WTC11 (cell line): Measurements from ENCODE around the gene TCEAL3. TPM values are rescaled to one million over a fixed set of nuclear protein-coding genes. Genes with fewer than 3 reads are reported as not detected.
"Not testable (repeated sequence)": the region's sequence is repeated elsewhere in the genome, so short reads cannot be mapped to it uniquely, and the experiment has no call there.

Source experiments
- ATAC-seq: fragments of 200-7000 bp; cut with Tn5 transposase; 2 replicates; pipeline ENCODE4 v1.10.0; 2021; ENCODE audit warnings: mild to moderate bottlenecking, moderate library complexity
- CTCF ChIA-PET: fragments of 300-600 bp; sonication (Branson Sonifier 250); formaldehyde crosslinking; loops from one replicate; lab custom pipeline; 2021; ENCODE audit warnings: antibody characterized with exemption; lab: Charles Lee
- POLR2A ChIA-PET: fragments of 350-600 bp; sonication (Branson Sonifier 250); formaldehyde crosslinking; loops from one replicate; lab custom pipeline; 2021; ENCODE audit warnings: antibody characterized with exemption; lab: Charles Lee
- DNase-seq: peaks from one replicate; pipeline ENCODE4 v3.0.0; 2021; ENCODE audit warnings: low spot score
- H3K27ac Mint-ChIP-seq: 2 replicates; pipeline ENCODE4 v1.8.0; 2021; ENCODE audit warnings: mixed read lengths
- H3K27me3 Mint-ChIP-seq: 2 replicates; pipeline ENCODE4 v1.8.0; 2021; ENCODE audit warnings: low read depth, mild to moderate bottlenecking, moderate library complexity, mixed read lengths
- H3K36me3 Mint-ChIP-seq: 2 replicates; pipeline ENCODE4 v1.8.0; 2021; ENCODE audit warnings: mixed read lengths
- H3K4me1 Mint-ChIP-seq: 2 replicates; pipeline ENCODE4 v1.8.0; 2022; ENCODE audit warnings: mixed read lengths
- H3K4me3 Mint-ChIP-seq: 2 replicates; pipeline ENCODE4 v1.8.0; 2021; ENCODE audit warnings: mild to moderate bottlenecking, moderate library complexity, mixed read lengths
- H3K9me3 Mint-ChIP-seq: 2 replicates; pipeline ENCODE4 v1.8.0; 2021; ENCODE audit warnings: mixed read lengths
- AFF4 ChIP-seq: sonication (generic); formaldehyde crosslinking; IDR thresholded peaks from 2 replicates; pipeline ENCODE4 v1.8.1; 2023; ENCODE audit warnings: mild to moderate bottlenecking, missing genetic modification reagents, borderline replicate concordance
- total RNA-seq: library from RNA; stranded (reverse); gene quantifications from 3 replicates; pipeline ENCODE4 v1.2.3, GENCODE V29; 2021
- TF ChIP-seq, protein P1 (sequence below): sonication (generic); formaldehyde crosslinking; IDR thresholded peaks from 2 replicates; pipeline ENCODE4 v1.8.0; 2022; ENCODE audit warnings: missing genetic modification reagents

TCEAL3 gene
- total RNA-seq, 1 experiment from 2014 or later: 9.3 TPM

DNA sequence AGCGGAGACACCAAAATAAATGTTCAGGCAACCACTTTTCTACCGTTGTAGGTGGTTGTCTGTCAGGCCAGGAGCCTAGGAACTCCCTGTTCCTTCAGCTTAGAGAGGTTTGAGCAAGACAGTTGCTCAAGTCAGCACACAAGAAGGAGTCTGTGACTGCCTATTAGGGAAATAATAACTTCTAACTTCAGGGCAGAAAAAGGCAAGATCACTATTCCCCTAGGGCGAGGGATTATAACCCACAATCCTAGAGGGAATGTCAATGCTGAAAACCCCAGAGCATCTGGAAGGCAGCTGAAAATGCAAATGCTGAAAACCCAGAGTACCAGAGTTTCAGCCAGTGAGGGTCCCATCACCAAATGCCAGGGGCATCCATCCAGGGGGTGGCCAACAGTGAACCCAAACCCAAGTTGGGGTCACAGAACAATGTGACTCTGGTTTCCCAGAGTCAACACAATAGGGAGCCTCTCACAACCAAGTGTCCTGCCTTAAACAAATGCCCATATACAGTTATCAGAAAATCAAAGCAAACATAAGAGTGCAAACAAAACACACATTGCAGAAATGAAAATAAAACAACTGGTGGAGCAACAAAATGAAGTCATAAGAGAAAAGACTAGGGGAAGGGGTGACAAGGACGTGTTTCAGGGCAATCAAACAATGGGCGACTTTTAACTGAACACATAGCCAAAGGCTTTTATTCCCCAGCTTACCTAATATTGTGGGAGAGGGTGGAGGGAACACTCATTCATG, 51.1 kb downstream of the TCEAL3 start (continued):
- no peak for TF ChIP-seq AFF4 (CRISPR knock-in tag)
- TF ChIP-seq, protein P1, sequence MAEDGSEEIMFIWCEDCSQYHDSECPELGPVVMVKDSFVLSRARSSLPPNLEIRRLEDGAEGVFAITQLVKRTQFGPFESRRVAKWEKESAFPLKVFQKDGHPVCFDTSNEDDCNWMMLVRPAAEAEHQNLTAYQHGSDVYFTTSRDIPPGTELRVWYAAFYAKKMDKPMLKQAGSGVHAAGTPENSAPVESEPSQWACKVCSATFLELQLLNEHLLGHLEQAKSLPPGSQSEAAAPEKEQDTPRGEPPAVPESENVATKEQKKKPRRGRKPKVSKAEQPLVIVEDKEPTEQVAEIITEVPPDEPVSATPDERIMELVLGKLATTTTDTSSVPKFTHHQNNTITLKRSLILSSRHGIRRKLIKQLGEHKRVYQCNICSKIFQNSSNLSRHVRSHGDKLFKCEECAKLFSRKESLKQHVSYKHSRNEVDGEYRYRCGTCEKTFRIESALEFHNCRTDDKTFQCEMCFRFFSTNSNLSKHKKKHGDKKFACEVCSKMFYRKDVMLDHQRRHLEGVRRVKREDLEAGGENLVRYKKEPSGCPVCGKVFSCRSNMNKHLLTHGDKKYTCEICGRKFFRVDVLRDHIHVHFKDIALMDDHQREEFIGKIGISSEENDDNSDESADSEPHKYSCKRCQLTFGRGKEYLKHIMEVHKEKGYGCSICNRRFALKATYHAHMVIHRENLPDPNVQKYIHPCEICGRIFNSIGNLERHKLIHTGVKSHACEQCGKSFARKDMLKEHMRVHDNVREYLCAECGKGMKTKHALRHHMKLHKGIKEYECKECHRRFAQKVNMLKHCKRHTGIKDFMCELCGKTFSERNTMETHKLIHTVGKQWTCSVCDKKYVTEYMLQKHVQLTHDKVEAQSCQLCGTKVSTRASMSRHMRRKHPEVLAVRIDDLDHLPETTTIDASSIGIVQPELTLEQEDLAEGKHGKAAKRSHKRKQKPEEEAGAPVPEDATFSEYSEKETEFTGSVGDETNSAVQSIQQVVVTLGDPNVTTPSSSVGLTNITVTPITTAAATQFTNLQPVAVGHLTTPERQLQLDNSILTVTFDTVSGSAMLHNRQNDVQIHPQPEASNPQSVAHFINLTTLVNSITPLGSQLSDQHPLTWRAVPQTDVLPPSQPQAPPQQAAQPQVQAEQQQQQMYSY (CRISPR knock-in tag): no peak

DNA sequence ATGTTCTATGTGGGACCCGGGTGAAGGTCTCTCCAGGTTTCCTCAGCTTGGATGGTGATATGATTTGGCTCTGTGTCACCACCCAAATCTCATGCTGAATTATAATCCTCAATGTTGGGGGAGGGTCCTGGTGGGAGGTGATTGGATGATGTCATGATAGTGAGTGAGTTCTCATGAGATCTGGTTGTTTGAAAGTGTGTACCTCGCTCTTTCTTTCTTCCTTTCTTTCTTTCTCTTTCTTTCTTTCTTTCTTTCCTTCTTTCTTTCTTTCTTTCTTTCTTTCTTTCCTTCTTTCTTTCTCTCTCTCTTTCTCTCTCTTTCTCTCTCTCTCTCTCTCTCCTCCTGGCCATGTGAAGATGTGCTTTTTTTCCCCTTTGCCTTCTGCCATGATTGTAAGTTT, 51.7 kb downstream of the TCEAL3 start:
- H3K9me3 Mint-ChIP-seq, CTCF ChIA-PET, H3K27ac Mint-ChIP-seq, H3K27me3 Mint-ChIP-seq, H3K36me3 Mint-ChIP-seq, DNase-seq, POLR2A ChIA-PET, H3K4me3 Mint-ChIP-seq, ATAC-seq: not testable (repeated sequence)
- H3K4me1 Mint-ChIP-seq: peaks cover 16% of the 10 kb centered on the region

Other genes with a start within 250 kb of the TCEAL3 start
- 263 to 292 TPM (median 277 TPM) in 3 replicates for gene BEX3, start 231.4 kb upstream of the TCEAL3 start, total RNA-seq
- 0.17 to 0.48 TPM (median 0.23 TPM) in 3 replicates for gene RAB40A, start 88.5 kb upstream of the TCEAL3 start, total RNA-seq
- gene TCEAL4, start 22.4 kb upstream of the TCEAL3 start, total RNA-seq: 46.4 to 55.0 TPM (median 50.6 TPM) in 3 replicates
- gene TCEAL1, start 21.0 kb downstream of the TCEAL3 start, total RNA-seq: 4.6 to 4.9 TPM (median 4.7 TPM) in 3 replicates
- gene MORF4L2, start 78.7 kb downstream of the TCEAL3 start, total RNA-seq: 325 to 355 TPM (median 329 TPM) in 3 replicates
- gene TMEM31, start 102.9 kb downstream of the TCEAL3 start, total RNA-seq: 0.24 to 0.34 TPM (median 0.27 TPM) in 3 replicates
- 29.2 to 31.3 TPM (median 29.5 TPM) in 3 replicates for gene PLP1, start 168.9 kb downstream of the TCEAL3 start, total RNA-seq
- gene RAB9B, start 224.3 kb downstream of the TCEAL3 start, total RNA-seq: 0.22 to 0.44 TPM (median 0.25 TPM) in 3 replicates